Stimulated activated naive CD4-positive, alpha-beta T cell (primary cell): ENCODE results near the gene NEDD4.

Experiments used
- DNase-seq, 6 experiments: peaks; one replicate each; lab custom pipeline; 2025; lab: John Stamatoyannopoulos, UW

The NEDD4 gene

DNA sequence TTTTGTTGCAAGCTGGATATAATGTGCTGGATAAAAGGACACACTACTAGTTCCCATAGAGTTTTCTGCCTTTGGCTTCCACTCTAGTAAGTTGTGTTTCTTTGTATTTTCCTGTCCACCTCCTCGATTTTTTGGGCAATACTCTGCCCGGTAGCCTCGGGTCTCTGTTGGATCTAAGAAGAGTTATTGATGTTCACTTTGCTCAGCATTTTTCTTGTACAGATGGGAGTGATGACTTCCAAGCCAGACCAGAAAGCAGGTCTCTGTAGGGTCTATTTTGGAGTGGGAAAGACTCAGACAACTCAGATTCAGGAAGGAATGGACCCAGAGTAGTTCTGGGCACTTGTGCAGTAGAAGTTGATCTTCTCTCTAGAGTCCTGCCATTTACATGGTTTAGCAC, 214.5 kb downstream of the NEDD4 start:
- no peak for DNase-seq
